ENCODE data around the gene FCN2. TPM values are rescaled to one million over a fixed set of nuclear protein-coding genes. Genes with fewer than 3 reads are reported as not detected.

Gene FCN2
- total RNA-seq, 4 donors from 2014 or later = 0.49 TPM; not detected in 3

DNA sequence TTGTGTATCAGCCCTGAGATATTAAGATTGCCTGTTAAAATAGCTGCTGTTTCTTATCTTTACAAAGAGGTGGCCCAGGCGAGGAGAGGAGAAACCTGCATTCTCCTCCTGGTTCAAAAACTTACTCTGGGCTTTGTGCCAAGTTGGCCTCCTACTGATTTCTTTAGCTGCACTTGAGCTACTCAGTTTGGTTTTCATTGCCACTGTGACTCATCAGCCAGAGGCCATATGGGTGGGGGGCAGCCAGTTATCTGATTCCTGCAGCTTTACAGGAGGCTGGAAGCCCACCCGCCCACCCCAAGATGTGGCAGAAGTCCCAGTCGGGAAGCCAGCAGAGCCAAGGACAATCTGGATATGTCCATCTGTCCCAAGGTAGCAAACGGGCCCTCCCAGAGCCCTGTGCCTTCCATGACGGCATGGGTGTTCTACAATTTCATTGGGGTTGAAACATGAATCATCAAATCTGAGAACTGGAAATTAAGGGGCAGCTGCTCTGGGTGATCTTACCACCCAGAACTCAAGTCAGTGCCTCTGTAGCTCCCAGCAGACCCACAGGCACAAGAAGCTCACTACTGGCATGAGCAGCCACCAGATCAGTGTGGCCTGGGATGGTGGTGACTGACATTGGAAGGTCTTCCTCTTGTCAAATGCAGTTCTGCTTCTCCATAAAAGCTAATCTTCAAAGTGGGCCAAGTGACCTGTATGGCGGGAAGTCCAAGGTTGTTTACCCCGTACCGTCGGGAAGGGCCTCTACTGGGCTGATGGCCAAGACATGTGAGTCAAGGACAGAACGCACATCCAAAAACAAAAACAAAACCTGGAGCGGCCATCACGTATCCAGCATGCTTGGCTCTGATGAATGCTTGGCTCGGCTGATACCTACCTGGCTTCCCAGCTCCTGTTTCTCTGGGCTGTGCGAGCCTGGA, 15.6 kb downstream of the FCN2 start:
- Histone ChIP-seq H3K4me3 (no peak overlapping the region), H3K4me1 (peaks cover 8 to 11% of the 10 kb centered on the region in 2 donors), H3K36me3 (no peaks in the 10 kb centered on the region), H3K27ac (peak overlapping the region; percentile 75 to 79), H3K9me3 (no peaks in the 10 kb centered on the region), H3K27me3 (no peaks in the 10 kb centered on the region)
- peak in 1 of 2 donors; percentile 8 for TF ChIP-seq POLR2A (IDR thresholded peaks at IDR 0.05)
- TF ChIP-seq, protein P1, sequence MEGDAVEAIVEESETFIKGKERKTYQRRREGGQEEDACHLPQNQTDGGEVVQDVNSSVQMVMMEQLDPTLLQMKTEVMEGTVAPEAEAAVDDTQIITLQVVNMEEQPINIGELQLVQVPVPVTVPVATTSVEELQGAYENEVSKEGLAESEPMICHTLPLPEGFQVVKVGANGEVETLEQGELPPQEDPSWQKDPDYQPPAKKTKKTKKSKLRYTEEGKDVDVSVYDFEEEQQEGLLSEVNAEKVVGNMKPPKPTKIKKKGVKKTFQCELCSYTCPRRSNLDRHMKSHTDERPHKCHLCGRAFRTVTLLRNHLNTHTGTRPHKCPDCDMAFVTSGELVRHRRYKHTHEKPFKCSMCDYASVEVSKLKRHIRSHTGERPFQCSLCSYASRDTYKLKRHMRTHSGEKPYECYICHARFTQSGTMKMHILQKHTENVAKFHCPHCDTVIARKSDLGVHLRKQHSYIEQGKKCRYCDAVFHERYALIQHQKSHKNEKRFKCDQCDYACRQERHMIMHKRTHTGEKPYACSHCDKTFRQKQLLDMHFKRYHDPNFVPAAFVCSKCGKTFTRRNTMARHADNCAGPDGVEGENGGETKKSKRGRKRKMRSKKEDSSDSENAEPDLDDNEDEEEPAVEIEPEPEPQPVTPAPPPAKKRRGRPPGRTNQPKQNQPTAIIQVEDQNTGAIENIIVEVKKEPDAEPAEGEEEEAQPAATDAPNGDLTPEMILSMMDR (IDR thresholded peaks at IDR 0.05) = no peak
- intact Hi-C loops (cut with DNase I; ENCODE audit: low total_unique reads) = no loop called here
- DNase-seq = peak; percentile 78 to 92

DNA sequence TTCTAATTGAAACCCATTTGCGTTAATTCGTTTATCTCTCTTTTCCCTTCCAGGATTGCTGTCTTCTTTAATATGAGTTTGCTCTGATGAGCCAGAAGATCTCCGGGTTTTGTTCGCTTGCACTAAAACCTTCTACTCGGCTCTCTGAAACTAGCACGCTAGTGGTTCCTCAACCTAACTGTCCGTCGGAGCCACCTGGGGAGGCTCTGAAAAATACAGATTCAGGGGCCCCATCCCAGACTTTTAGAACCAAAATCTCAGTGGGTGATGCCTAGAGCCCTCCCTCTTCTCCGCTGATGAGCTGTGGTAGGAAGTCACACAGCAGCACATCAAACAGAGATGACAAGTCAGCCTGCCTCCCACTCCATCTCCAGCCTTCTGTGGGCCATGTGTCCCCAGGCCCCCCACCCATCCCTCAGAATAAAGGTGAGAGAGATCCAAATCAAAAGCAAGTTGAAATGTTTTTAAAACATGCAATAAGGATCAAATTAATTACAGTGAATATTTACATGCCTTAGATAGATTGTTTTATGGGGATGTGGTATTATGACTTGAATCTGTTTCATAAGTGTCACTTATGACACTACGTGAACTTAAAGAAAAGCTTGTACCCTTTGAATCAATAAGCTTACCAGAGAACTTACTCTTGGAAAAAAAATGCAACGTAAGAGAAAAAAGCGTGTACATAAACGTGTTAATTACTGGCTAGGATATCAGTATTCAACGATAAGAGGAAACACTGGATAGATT, 16.4 kb downstream of the FCN2 start:
- Histone ChIP-seq H3K27ac (peak overlapping the region; percentile 75 to 79), H3K4me1 (peaks cover 8 to 11% of the 10 kb centered on the region in 2 donors), H3K9me3 (no peaks in the 10 kb centered on the region), H3K36me3 (no peaks in the 10 kb centered on the region), H3K27me3 (no peaks in the 10 kb centered on the region), H3K4me3 (no peak overlapping the region)
- intact Hi-C loops (cut with DNase I; ENCODE audit: low total_unique reads) = no loop called here
- no peak for TF ChIP-seq POLR2A (IDR thresholded peaks at IDR 0.05)
- TF ChIP-seq, protein P1 (IDR thresholded peaks at IDR 0.05) = no peak
- no peak for DNase-seq

DNA sequence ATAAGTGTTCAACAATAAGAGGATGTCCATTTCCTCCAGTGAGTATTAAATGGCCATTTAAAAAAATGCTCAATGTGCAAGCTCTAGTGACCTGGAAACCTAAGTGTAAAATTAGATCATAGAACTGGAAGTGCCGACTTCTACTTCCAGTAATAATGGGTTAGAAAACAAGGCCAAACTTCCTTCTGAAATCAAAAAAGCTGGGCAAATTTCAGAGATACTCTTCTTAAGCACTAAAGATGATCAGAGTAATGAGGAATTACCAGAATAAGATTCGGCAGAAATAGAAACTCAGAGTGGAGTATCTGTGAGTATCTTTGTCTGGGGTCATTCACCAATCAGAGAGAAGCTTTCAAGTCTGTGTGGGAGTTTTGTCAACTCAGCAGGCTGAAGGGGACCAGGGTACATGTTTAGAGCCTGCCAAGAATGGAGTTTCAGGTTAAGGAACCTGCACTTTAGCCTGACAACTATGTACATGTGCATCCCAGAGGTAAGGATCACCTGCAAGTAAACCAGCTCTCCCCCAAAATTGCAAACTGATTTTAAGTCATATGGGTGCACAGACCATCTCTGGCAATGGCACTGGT, 17.1 kb downstream of the FCN2 start:
- Histone ChIP-seq H3K9me3 (no peaks in the 10 kb centered on the region), H3K4me1 (peaks cover 8 to 11% of the 10 kb centered on the region in 2 donors)

DNA sequence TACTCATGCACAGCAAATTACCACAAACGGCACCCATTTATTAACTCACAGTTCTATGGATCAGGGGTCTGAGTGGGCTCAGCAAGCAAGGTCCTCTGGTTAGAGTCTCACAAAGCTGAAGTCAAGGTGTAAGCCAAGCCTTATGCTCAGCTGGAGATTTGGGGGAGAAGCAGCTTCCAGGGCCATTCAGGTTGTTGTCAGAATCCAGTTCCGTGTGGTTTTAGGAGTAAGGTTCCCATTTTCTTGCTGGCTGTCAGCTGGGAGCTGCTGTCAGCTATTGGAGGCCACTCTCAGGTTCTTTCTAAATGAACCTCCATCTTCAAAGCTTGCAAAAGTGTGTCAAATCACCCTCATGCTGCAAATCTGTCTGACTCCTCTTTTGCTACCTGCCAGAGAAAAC, 17.7 kb downstream of the FCN2 start:
- H3K4me1 ChIP-seq = peaks cover 8 to 11% of the 10 kb centered on the region in 2 donors
- TF ChIP-seq, protein P1 (IDR thresholded peaks at IDR 0.05) = no peak
- TF ChIP-seq POLR2A (IDR thresholded peaks at IDR 0.05) = no peak
- H3K27me3 ChIP-seq = no peaks in the 10 kb centered on the region
- peak overlapping the region in 1 of 2 donors; percentile 59 for H3K27ac ChIP-seq
- no peaks in the 10 kb centered on the region for H3K9me3 ChIP-seq
- H3K4me3 ChIP-seq = no peak overlapping the region
- intact Hi-C loops (cut with DNase I; ENCODE audit: low total_unique reads) = no loop called here
- no peak for DNase-seq
- no peaks in the 10 kb centered on the region for H3K36me3 ChIP-seq

More for the DNA sequence above, 17.1 kb downstream of the FCN2 start:
- Histone ChIP-seq H3K27me3 (no peaks in the 10 kb centered on the region), H3K36me3 (no peaks in the 10 kb centered on the region), H3K27ac (peak overlapping the region; percentile 30 to 75), H3K4me3 (no peak overlapping the region)
- intact Hi-C loops (cut with DNase I; ENCODE audit: low total_unique reads) = no loop called here
- TF ChIP-seq, protein P1 (IDR thresholded peaks at IDR 0.05) = no peak
- TF ChIP-seq POLR2A (IDR thresholded peaks at IDR 0.05) = no peak
- no peak for DNase-seq
